HG03354 (cell line): ENCODE results near the gene MOB3B.

ENCODE experiments used
- ATAC-seq: cut with Tn5 transposase; IDR thresholded peaks from one replicate; pipeline ENCODE4 v1.9.1; 2021; ENCODE audit warnings: mild to moderate bottlenecking; ENCODE audit not compliant: unreplicated experiment, poor library complexity, severe bottlenecking

MOB3B gene

GRCh38 chr9:27379311-27380251 is 150.0 kb downstream of the MOB3B start:
- no peak for ATAC-seq

DNA sequence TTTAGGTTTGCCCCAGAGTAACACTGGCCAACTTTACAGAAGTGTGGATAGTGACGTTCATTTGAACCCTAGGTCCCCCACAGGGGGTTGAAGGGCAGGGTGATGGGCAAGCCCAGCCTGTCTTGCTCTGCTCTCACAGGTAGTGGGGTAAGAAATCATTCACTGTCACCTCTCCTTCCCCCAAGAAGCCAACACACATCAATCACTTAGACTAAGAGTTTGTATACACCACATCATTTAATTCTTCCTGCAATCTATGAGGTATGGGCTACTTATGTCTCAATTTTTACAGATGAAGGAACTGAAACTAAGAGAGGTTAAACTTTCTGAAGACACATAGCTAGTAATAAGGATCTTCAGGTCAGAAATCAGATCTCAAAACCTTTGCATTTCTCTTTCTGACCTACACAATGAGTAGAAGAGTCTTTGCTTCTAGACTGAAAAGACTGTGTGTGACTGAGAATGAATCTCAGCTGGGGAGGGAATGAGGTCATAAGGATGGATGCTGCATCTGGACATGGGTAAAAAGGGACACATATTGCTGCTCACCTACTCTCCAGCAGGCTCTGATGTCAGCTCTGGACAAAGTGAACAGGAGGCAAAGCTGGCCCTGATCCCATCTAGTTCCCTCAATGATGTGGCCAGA is 151.7 kb downstream of the MOB3B start:
- ATAC-seq = peak; percentile 87

- peak; percentile 30 for ATAC-seq
These were observed 152.3 kb downstream of the MOB3B start for GRCh38 chr9:27377147-27377807.

GRCh38 chr9:27373851-27374250 is 155.8 kb downstream of the MOB3B start:
- ATAC-seq = no peak

- ATAC-seq = no peak
These were observed 157.0 kb downstream of the MOB3B start for GRCh38 chr9:27372615-27373014.

DNA sequence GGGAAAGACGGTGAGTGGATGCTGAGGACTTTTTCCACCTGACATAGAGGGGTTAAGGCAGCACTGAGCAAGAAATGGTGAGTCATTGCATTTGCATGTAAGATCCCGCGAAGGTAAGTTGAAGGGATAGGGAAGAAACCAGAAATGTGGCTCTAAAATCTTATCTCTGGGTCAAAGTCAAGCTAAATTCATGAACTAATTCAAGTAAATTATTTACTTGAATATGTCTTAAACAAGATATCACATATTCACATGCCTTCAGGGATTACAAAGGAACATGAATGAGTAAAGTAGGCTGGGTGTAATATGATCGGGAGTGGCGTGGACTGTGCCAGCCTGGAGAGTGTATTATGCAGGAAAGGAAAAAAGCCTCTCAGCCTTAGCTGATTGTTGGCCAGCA is 158.2 kb downstream of the MOB3B start:
- ATAC-seq = no peak

- no peak for ATAC-seq
These were observed 160.0 kb downstream of the MOB3B start for GRCh38 chr9:27369591-27369990.

GRCh38 chr9:27368316-27368985 is 161.2 kb downstream of the MOB3B start:
- ATAC-seq = no peak

DNA sequence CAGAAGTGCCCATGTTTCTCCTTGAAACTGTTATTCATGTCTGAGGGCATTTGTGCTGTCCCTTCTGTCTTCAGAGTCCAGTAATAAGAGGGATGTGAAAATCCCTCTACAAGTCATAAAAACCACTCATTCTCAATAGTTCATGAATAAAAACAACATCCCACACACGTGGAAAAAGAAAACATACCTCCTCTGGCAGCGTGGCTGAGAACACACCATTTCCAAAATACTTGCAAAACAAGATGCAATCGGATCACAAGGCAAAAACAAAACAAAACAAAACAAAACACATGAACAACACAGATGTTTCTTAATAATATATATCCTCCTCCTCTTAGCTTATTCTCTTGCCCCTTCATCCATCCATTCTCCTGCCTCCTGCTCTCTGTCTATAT is 161.7 kb downstream of the MOB3B start:
- no peak for ATAC-seq

DNA sequence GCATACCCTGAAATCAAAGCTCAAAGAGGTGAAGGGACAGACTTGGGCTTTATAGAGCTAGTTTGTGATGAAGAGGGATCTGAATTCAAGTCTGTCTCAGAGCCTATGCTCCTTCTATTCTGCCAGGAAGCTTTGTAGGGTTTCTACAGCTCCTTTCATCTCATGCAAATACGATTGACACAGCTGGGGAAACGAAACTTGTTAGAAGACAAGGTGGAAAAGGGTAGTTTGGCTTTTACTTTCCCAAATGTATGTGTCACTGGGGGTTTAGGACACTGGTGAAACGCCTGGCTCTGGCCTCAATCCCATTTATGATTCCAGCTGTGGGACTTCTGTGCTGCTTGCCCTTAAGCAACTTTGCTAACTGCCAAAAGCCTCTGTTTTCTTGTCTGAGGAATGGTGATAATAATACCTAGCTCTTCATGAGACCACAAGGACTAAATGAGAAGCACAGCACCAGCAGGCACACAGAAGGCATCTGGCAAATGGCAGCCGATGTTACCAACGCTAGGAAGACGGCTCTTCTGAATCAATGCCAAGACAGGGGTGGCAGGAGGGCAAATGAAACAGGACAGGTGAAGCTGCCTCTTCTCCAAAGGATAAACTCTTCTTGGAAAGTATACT is 162.3 kb downstream of the MOB3B start:
- peak; percentile 79 for ATAC-seq

DNA sequence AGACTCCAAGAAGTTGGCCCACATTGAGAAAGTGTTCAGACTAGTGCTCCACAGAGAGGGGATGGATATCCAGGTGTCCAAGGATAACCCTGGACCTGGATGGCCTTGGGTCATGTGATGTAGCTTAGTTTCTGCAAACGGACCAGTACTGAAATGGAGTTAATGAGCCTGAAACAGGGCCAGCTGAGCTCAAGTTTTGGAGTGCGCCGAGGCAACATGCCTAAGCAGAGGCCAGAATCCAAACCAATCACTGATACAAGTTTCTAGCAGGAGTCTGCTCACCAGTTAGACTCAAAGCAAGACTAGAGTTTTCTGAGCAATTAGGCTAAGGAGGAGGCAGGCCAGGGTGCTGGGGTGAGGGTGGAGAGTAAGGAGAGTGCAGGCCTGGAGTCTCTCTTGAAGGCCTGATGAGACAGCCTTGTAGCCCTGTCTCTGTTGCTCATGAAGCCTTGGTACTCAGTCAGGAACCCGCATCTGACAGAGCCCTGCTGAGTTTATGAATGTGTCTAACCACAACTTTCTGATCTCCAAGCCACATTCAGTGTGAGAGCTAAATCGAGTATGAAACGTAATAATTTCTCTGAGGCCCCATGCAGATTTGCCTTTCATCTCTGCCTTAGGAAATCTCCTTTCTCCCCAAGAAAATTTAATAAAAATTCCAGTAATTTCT is 163.8 kb downstream of the MOB3B start:
- ATAC-seq = peak; percentile 85

DNA sequence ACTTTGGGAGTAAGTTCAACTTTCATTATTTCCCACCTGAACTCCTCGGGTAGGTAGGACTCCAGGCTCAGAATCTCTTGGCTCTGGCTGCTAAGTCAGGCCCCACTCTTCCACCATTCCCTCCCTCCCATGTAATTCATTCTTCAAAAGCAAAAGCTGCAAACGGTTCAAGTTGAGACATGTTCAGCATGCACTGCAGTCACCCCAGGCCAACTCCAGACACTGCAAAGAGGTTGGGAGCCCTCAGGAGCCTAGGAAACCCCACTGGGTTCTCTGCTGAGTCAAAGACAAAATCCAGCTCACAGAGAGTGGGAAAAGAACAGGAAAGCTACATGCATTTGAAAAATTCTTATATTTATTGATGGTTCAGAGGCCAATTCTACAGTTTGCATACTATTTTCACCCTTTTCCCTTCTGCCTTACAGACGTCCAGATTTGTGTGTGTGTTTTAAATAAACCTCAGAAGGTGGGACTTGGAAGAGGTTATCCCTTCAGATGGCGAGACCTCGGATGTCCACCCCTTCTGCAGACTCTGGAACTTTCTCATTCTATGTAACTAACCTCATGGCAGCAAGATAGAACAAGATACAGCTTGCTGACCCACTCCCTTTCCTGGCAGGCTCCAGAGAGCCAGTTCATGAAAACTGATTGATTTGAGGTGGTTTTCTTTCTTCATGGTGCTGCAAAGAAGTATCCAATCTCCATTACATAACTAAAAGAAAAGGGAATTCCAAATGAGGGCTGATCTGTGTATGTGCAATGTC is 167.0 kb downstream of the MOB3B start:
- ATAC-seq = no peak

GRCh38 chr9:27361492-27361891 is 168.1 kb downstream of the MOB3B start:
- no peak for ATAC-seq

DNA sequence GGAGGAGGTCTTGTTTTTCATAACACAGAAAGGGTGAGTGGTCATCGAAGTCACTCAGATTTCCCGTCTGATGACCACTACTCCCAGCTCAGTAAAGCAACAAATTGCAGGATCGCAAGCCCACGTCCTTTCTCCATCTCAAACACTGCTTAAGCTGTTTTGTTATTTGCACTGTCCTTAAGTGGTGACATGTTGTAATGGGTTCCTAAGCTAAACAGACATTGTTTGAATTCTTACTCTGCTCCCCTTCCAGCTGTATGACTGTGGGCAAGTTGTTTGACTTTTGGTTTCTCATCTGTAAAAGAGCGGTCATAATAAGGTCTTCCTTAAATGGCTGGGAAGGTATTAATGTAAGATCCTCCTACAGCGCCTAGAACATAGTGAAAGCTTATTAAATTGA is 169.9 kb downstream of the MOB3B start:
- no peak for ATAC-seq

DNA sequence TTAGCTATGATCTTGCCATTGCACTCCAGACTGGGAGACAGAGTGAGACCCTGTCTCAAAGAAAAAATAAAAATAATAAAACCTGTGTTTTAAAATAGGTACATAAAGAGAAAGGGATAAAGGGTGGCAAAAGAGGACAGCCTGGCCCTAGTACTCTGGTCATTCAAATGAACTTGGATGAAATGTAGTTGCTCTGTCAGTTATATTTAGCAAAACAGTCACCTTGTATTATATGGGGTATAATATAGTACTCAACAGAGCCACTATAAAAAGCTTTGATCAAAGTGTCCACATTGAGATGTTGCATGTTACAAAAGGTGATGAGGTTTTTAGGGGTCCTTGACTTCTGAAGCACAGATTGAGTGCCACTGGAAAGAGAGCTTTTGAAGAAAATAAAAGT is 171.6 kb downstream of the MOB3B start:
- no peak for ATAC-seq

DNA sequence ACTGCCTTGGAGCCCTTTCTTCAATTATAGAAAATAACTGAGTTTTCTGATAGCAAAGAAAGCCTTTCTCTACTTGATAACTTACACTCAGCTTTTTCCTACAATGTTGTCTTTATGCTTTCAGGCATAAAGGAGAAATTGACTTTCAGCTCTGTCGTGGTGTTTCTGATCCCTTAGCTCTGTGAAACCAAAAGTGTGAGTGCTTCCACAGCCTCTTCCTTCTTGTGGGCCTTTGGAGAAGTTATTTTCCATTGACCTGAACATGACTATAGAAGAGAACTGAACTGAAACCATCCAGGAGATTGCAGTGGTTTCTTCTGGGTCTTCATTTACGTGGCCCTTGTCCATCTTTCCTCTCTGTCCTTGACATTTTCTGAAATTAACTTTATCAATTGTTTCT is 173.2 kb downstream of the MOB3B start:
- no peak for ATAC-seq

DNA sequence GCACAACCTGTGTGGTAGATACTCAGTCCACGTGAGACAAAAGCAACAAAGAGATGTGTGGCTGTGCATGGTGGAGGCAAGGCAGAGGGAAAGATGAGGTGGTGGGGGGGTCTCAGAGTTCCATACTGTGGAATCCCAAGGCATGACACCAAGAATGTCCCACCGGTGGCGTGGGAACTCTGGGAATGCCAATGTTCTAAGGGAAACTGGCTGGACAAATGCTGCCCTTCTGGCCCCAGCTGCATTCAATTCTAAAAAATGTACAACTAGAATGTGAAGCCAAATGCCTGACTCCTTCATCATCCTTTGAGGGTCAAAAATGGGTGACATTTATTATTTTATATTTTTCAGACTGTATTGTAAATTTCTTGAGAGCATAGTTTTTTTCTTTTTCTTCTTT is 174.4 kb downstream of the MOB3B start:
- ATAC-seq = no peak

GRCh38 chr9:27353474-27354229 is 176.0 kb downstream of the MOB3B start:
- ATAC-seq = peak; percentile 93
